IMR-90 (cell line): ENCODE results near the gene TMCC1. TPM values are rescaled to one million over a fixed set of nuclear protein-coding genes. Genes with fewer than 3 reads are reported as not detected.

Experiments
- ATAC-seq: fragments of 200-7000 bp; cut with Tn5 transposase; 2 replicates; pipeline ENCODE4 v1.9.1; 2020; ENCODE audit warnings: low read depth, mild to moderate bottlenecking, moderate library complexity
- BruUV-seq: library from RNA; stranded (reverse); fragments of 400-500 nt; replicated peaks from 2 replicates; lab custom pipeline; 2021; lab: Mats Ljungman, UMichigan
- CTCF ChIA-PET: fragments of 300-600 bp; formaldehyde crosslinking; extraction: SDS; loops from one replicate; lab custom pipeline; 2021; ENCODE audit warnings: antibody characterized with exemption; lab: Yijun Ruan, JAX
- POLR2A ChIA-PET: fragments of 300-600 bp; sonication (Branson Sonifier 250); formaldehyde crosslinking; loops from one replicate; lab custom pipeline; 2022; ENCODE audit warnings: antibody characterized with exemption; ENCODE audit not compliant: unreplicated experiment; lab: Charles Lee
- DNase-seq: peaks from one replicate; pipeline ENCODE4 v3.0.0; 2013
- H2AFZ ChIP-seq: replicated peaks from 2 replicates; pipeline ENCODE3; 2013; ENCODE audit warnings: low read length, mild to moderate bottlenecking; ENCODE audit not compliant: poor library complexity
- H2AK5ac ChIP-seq: 2 replicates; pipeline ENCODE4 v1.6.1; 2013; ENCODE audit warnings: low read depth, low read length, inconsistent platforms
- H2AK9ac ChIP-seq: replicated peaks from 2 replicates; pipeline ENCODE3; 2013; ENCODE audit warnings: mild to moderate bottlenecking, low read depth, low read length, moderate library complexity; ENCODE audit not compliant: poor library complexity
- H2BK120ac ChIP-seq: 2 replicates; pipeline ENCODE4 v1.6.1; 2013; ENCODE audit warnings: low read depth, low read length, inconsistent platforms
- H2BK15ac ChIP-seq: 3 replicates; pipeline ENCODE4 v1.6.1; 2013; ENCODE audit warnings: low read depth, low read length, inconsistent platforms
- H2BK20ac ChIP-seq: 2 replicates; pipeline ENCODE4 v1.6.1; 2013; ENCODE audit warnings: low read depth, mild to moderate bottlenecking, inconsistent platforms, low read length, moderate library complexity
- H2BK5ac ChIP-seq: 2 replicates; pipeline ENCODE4 v1.6.1; 2013; ENCODE audit warnings: mild to moderate bottlenecking, low read depth, low read length, inconsistent platforms; ENCODE audit not compliant: poor library complexity, severe bottlenecking
- H3K14ac ChIP-seq: replicated peaks from 2 replicates; pipeline ENCODE4 v1.6.1; 2013; ENCODE audit warnings: low read depth, low read length, inconsistent platforms
- H3K18ac ChIP-seq: 2 replicates; pipeline ENCODE4 v1.6.1; 2013; ENCODE audit warnings: low read depth, low read length, control low read depth
- H3K23ac ChIP-seq: 2 replicates; pipeline ENCODE4 v1.6.1; 2013; ENCODE audit warnings: low read depth, low read length, inconsistent platforms
- H3K27ac ChIP-seq: 2 replicates; pipeline ENCODE4 v1.5.1; 2013; ENCODE audit warnings: mild to moderate bottlenecking, control low read depth, low read length; ENCODE audit not compliant: insufficient read depth
- H3K27me3 ChIP-seq: 2 replicates; pipeline ENCODE4 v1.6.1; 2013; ENCODE audit warnings: low read length; ENCODE audit not compliant: control insufficient read depth, insufficient read depth
- H3K36me3 ChIP-seq: 2 replicates; pipeline ENCODE4 v1.6.1; 2013; ENCODE audit warnings: low read length, mixed read lengths; ENCODE audit not compliant: control insufficient read depth, insufficient read depth
- H3K4ac ChIP-seq: 2 replicates; pipeline ENCODE4 v1.6.1; 2013; ENCODE audit warnings: low read depth, low read length, inconsistent platforms
- H3K4me1 ChIP-seq: 2 replicates; pipeline ENCODE4 v1.6.1; 2013; ENCODE audit warnings: low read length, mixed read lengths; ENCODE audit not compliant: control insufficient read depth, insufficient read depth
- H3K4me2 ChIP-seq: 2 replicates; pipeline ENCODE4 v1.6.1; 2013; ENCODE audit warnings: low read depth, mild to moderate bottlenecking, control low read depth, low read length, moderate library complexity
- H3K4me3 ChIP-seq: 2 replicates; pipeline ENCODE4 v1.5.1; 2013; ENCODE audit warnings: low read depth, mild to moderate bottlenecking, control low read depth, low read length, moderate library complexity; ENCODE audit not compliant: insufficient read depth
- H3K56ac ChIP-seq: 2 replicates; pipeline ENCODE4 v1.6.1; 2013; ENCODE audit warnings: low read length, inconsistent platforms; ENCODE audit not compliant: insufficient read depth; ENCODE audit errors: extremely low read depth
- H3K79me1 ChIP-seq, 2 experiments: 2 replicates each; pipeline ENCODE4 v1.6.1; 2013; ENCODE audit warnings: low read length in 2 of 2, inconsistent platforms in 1 of 2, low read depth in 1 of 2
- H3K9ac ChIP-seq: 2 replicates; pipeline ENCODE4 v1.6.1; 2013; ENCODE audit warnings: low read depth, low read length, control low read depth
- H3K9me1 ChIP-seq: 2 replicates; pipeline ENCODE4 v1.6.1; 2013; ENCODE audit warnings: low read length, inconsistent platforms; ENCODE audit not compliant: insufficient read depth
- H3K9me3 ChIP-seq: 2 replicates; pipeline ENCODE4 v1.6.1; 2013; ENCODE audit warnings: low read length; ENCODE audit not compliant: control insufficient read depth, insufficient read depth
- H4K20me1 ChIP-seq: 2 replicates; pipeline ENCODE4 v1.6.1; 2013; ENCODE audit warnings: low read length, inconsistent platforms; ENCODE audit not compliant: insufficient read depth
- H4K5ac ChIP-seq: 2 replicates; pipeline ENCODE4 v1.6.1; 2013; ENCODE audit warnings: mild to moderate bottlenecking, low read depth, low read length, control low read depth
- H4K8ac ChIP-seq, 2 experiments: 2 replicates each; pipeline ENCODE4 v1.6.1; 2013; ENCODE audit warnings: low read depth in 2 of 2, low read length in 2 of 2, control low read depth in 1 of 2, inconsistent platforms in 1 of 2
- H4K91ac ChIP-seq: 2 replicates; pipeline ENCODE4 v1.6.1; 2013; ENCODE audit warnings: low read depth, low read length, inconsistent platforms; ENCODE audit not compliant: insufficient read depth
- MAZ ChIP-seq: IDR thresholded peaks from 2 replicates; pipeline ENCODE4 v1.6.1; 2012; ENCODE audit warnings: low read depth, mild to moderate bottlenecking, low read length, improper control_type of control experiment, moderate library complexity, borderline replicate concordance
- MXI1 ChIP-seq: IDR thresholded peaks from 2 replicates; pipeline ENCODE4 v1.6.1; 2012; ENCODE audit warnings: low read depth, mild to moderate bottlenecking, low read length, moderate library complexity, borderline replicate concordance
- POLR2A ChIP-seq: IDR thresholded peaks from 2 replicates; pipeline ENCODE4 v1.6.1; 2012; ENCODE audit warnings: mild to moderate bottlenecking, low read depth, low read length
- RFX5 ChIP-seq: IDR thresholded peaks from 2 replicates; pipeline ENCODE4 v1.8.0; 2012; ENCODE audit warnings: low read depth, mild to moderate bottlenecking, low read length, moderate library complexity
- WGBS, 2 experiments: methylation state at CpG; one replicate each; pipeline versions ENCODE4 v1.1.5 to v1.1.7; 2013; ENCODE audit warnings: missing lambda C conversion rate in 2 of 2; ENCODE audit not compliant: insufficient read length in 1 of 2; ENCODE audit errors: extremely low coverage in 2 of 2; 5-methylcytosine and 5-hydroxymethylcytosine counted together
- dilution Hi-C: fragments of 300-500 bp; cut with HindIII; formaldehyde crosslinking; loops from one replicate; pipeline ENCODE4 v1.14.3; 2018; ENCODE audit warnings: low sequenced_read_pairs; ENCODE audit not compliant: unreplicated experiment
- in situ Hi-C: fragments of 300-500 bp; cut with MboI; formaldehyde crosslinking; loops from 3 replicates; pipeline ENCODE4 v1.14.3; 2019; ENCODE audit warnings: low sequenced_read_pairs, inconsistent platforms, mixed read lengths
- intact Hi-C: fragments of 100-400 bp; cut with micrococcal nuclease; formaldehyde crosslinking; loops from 2 replicates; pipeline ENCODE4 v1.10.0; 2022
- polyA plus RNA-seq, 3 experiments: library from polyadenylated mRNA; depleted of rRNA; stranded (reverse); fragments of >200 nt; gene quantifications; 2 replicates each; pipeline ENCODE4 v1.2.3, GENCODE V29; 2012; ENCODE audit warnings: low replicate concordance in 1 of 3
- total RNA-seq: library from RNA; depleted of rRNA; stranded (reverse); fragments of >200 nt; gene quantifications from 2 replicates; pipeline ENCODE4 v1.2.3, GENCODE V29; 2012
- TF ChIP-seq, protein P1 (sequence below): fragments of 150-350 bp; IDR thresholded peaks from 2 replicates; pipeline ENCODE4 v1.6.1; 2017; ENCODE audit warnings: mild to moderate bottlenecking, antibody characterized with exemption, low read length, low read depth

Gene TMCC1
- total and polyA plus RNA-seq, 2 of the 4 experiments (the other 2 are of a cell fraction) = 5.0 to 7.3 TPM

GRCh38 chr3:129918461-129918860 lies 24.9 kb upstream of the TMCC1 start:
- BruUV-seq = no TSS peak
- intact Hi-C loops (no loop called here), in situ Hi-C loops (no loop called here), dilution Hi-C loops (no loop called here)
- no peaks in the 10 kb centered on the region for H4K20me1 ChIP-seq
- no peak overlapping the region for H2BK120ac ChIP-seq
- DNase-seq = no peak
- H3K36me3 ChIP-seq = no peaks in the 10 kb centered on the region
- no peak overlapping the region for H2BK20ac ChIP-seq
- no peak for ATAC-seq
- no peaks in the 10 kb centered on the region for H3K79me1 ChIP-seq
- no peak overlapping the region for H3K56ac ChIP-seq
- H3K23ac ChIP-seq = no peak overlapping the region
- no peak overlapping the region for H3K18ac ChIP-seq
- no peak overlapping the region for H2AK5ac ChIP-seq
- no peak overlapping the region for H3K14ac ChIP-seq
- H2BK15ac ChIP-seq = no peak overlapping the region
- H3K4me1 ChIP-seq = no peaks in the 10 kb centered on the region
- peaks cover 5% of the 10 kb centered on the region for H3K27me3 ChIP-seq
- H4K5ac ChIP-seq = no peak overlapping the region
- CTCF ChIA-PET = interaction anchor here (0.6 kb wide), 1 partner anchor 182 kb away, joined by 3 read pairs; no protein-coding TSS in a partner anchor
- no peak overlapping the region for H4K91ac ChIP-seq
- no peak for TF ChIP-seq RFX5
- TF ChIP-seq, protein P1, sequence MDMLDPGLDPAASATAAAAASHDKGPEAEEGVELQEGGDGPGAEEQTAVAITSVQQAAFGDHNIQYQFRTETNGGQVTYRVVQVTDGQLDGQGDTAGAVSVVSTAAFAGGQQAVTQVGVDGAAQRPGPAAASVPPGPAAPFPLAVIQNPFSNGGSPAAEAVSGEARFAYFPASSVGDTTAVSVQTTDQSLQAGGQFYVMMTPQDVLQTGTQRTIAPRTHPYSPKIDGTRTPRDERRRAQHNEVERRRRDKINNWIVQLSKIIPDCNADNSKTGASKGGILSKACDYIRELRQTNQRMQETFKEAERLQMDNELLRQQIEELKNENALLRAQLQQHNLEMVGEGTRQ = no peak
- no peak for TF ChIP-seq MXI1
- TF ChIP-seq MAZ = no peak
- TF ChIP-seq POLR2A = no peak
- no peak overlapping the region for H4K8ac ChIP-seq
- no peaks in the 10 kb centered on the region for H3K9me1 ChIP-seq
- no peak overlapping the region for H3K4me2 ChIP-seq
- no peak overlapping the region for H3K4ac ChIP-seq
- POLR2A ChIA-PET = no interaction called here
- H3K4me3 ChIP-seq = no peak overlapping the region
- no peak overlapping the region for H2AFZ ChIP-seq
- no peak overlapping the region for H3K9ac ChIP-seq
- H3K27ac ChIP-seq = no peak overlapping the region
- 100% methylated on average over 1 of the region's 8 CpGs; no CpG with 5 or more reads in 1 of the 2 experiments for WGBS, 2 experiments
- H2BK5ac ChIP-seq = no peak overlapping the region
- peaks cover 34% of the 10 kb centered on the region for H3K9me3 ChIP-seq
- no peak overlapping the region for H2AK9ac ChIP-seq
